DMS 273 (cell line): ENCODE measurements around the gene HOXA9.
A peak's percentile ranks its signal among the peaks of the same experiment; 100 is the strongest.

ENCODE experiments used
- DNase-seq: peaks from one replicate; lab custom pipeline; 2025; ENCODE audit not compliant: unreplicated experiment; lab: John Stamatoyannopoulos, UW

Gene HOXA9

DNA sequence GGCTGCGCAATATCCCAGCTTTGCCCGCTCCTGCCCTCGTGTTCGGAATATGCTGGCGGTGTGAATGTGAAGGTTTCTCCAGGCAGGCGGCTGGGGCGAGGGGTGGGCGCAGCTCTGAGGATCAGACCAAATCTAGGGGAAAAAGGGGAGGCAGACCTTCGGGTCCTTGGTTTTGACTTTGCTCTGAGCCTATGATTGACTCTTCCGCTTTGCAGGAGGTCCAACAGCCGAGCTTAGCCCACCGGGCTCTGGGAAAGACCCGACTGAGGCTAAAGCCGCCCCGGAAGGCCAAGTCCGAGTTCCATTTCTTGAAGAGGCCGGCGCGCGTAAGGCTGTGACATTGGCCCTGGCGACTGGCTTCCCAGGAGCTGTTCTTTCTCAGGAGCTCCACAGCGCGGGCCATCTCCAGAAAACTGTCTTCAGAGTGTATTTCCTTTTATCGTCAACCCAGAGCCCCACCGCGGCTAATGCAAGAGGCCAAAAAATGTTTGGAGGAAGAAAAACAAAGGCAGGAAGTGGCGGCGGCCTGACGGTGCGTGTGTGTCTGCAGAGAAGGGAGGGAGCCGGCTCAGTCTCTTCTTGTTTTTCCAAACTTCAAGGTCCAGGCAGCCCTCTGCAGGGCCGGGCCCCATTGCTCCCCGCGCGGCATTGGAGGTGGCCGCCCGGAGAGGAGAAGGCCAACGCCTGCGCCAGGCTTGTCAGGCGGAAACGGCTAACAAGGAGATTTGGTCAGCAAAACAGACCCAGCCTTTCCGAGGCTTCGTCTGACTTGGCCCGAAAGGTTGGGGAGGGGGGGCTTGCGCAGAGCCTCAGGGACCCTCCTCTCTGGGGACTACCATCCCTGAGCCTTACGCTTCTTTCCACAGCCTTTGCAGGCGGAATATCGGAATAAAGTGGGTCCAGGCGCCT lies 23.3 kb upstream of the HOXA9 start:
- DNase-seq: no peak

DNA sequence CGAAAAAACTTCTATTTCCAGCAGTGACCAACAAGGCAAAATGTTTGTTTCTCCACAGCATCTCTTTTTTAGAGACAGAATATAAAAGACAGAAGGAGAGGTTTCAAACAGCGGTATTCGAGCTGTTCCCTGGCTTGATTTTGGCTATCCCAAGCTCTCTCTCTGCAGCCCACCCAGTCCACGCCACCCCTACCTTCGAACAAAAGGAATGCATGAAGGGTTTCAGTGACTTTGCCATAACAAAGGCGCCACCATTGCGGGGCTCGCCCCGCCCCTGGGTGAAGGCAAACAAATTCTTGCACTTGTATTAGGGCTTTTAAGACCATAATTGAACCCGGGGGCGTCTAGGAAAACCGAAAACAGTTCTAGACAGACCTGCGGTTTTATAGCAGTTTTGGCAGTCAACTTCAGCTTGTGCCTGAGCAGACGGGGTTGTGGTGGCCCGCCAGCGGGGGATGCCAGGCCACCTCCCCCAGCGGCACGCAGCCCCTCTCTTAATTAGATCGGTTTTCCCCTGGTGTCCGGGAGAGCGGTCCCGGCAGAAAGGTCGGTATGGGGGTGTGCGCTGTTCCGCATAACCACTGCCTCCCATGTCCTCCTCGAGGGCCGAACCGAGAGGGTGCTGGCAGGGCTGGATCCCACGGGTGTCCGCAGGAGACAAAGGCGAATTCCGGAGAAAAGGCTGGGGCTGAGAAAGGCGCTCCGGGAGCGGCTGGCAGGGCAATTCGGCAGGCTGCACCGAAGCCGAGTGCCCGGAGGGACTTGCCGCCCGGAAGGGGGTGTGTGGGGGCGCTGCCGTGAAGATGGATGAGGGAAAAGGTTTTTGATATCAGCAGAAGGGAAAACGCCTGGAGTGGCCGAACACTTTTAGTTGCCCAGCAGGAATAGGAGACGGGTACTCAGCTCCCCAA lies 22.4 kb upstream of the HOXA9 start:
- DNase-seq: no peak

DNA sequence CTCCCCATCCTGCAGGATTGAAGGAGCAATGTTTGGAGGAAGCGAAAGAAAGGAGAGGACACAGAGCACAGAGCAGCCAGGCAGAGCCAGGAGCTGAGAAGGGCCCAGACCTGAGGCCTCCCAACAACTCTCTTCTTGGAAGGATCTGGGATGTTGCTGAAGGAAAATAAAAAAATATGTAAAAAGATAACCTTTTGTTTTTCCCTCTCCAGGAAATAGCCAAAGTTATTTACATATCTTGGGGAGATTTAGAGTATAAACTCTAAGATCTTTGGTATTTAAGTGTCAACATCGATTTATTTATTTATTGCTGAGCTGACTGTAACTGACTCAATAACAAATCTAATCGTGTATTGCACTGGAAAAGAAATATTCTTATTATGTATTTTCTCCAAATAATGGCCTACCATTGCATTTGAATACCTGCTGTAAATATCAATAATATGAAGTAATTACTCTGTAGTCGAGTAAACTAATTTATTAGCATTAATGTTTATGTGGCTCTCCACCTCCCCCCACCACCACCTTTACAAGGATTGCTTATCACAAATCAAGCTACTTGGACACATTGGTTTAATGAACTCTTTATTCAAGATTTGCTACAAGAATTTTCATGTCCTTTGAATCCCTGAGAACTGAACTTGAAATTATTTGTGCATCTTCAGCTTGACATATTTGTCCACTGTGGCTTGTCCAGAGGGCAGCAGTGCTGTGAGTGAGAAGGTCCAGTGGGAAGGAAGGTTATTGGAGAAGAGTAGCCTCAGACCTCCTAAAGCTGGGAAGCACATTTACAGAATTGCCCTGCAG lies 21.5 kb upstream of the HOXA9 start:
- DNase-seq: no peak

DNA sequence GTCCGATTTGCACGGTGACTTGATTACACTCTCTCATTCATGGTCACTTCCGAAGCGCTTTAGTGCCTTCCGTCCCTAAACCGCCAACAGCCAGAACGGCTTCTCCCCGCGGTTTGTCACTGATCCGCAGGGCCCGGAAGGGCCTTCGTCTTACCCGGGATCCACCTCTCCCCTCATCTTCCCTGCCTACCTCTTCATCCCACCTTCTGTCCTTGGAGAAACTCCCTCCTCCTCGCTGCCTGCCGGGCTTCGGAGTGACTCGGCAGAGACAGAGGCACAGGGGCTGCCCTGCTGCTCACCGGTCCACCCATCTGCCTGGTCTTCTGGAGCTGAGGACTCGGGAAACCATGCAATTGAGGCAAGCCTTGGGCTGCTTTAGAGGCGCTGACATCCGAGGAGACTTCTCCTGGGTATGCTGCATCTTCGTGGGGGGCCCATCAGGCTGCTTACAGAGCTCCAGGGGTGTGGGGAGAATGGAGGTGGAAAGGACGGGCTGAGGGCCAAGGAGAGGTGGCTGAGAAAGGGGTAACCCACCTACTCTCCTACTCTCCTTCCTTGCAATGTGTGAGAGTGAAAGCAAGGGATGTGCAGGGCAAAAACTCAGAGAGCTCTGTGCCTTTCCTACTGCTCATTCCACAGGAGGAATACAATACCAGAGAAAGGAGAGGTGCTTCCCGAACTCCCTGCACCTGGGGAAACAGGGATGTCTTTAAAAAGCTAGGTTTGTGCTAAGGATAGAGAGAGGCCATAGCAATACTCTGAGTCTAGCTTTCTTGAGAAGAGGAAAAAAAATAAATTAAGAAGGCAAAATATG lies 20.7 kb upstream of the HOXA9 start:
- no peak for DNase-seq

DNA sequence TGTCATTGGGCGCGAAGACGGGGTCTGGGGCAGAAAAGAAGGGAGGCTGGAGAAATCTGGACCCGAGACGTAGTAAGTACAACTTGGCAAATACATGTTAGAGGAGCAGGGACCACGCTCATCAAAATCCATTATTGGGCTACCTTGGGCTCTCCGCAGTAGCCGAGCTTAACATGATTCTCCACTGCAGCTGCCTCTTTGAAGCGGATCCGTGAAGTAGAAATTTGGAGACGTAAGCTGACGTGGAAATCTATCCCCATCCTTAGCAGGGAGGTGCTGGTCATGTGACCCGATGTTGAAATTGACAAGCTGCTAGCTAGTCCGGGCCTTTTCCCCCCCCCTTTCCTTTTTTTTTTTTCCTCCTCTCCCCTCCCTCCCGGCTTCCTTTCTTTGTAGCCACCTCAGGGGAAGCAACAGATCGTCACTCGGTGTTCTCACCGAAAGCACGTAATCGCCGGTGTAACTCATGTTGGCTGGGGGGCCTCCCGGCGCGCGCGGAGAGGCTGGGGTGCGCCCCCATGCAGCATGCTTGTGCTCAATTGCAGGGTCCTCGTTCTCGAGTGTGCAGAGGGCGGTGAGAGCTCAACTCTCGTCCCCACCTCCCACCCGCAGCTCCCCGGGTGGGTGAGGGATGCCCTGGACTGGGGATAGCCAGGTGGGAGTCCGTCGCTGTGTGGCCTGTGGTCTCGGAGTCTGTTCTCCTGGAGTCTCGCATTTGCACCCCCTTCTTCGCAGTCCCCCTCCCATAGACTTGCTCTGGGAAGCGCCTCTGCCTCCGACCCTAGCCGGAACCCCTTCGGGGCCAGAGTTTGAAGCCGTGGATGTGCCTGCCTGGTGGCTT lies 19.9 kb upstream of the HOXA9 start, which contains the start of gene HOXA11:
HOXA11 (minus strand) TSS at position 220 of the 841 bp plus-strand sequence; CDS start at position 132, 88 bp downstream.
- DNase-seq: peak; percentile 57

DNA sequence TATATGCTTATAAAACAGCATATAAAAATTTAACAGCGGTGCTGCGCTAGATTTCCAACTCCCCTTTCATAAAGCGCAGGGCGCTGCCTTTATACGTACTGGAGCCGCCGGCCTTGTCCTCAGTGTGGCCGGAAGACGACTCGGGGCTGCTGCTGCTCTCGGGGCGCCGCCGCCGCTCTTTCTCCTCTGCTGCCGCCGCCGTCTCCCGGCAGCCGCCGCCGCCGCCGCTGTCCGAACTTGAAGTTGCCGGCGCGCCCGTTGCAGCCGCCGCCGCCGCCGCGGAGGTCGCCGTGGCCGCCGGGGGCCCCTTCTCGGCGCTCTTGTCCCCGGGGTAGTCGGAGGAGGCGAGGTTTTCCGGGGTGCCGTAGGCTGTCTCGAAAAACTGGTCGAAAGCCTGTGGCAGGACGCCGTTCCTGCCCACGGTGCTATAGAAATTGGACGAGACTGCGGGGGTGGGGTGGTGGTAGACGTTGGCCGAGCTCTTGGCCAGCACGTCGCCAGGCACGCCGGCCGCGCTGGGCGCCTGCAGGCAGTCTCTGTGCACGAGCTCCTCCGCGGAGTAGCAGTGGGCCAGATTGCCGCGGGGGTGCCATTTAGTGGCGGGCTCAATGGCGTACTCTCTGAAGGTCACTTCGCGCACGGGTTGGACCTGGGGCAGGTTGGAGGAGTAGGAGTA lies 19.1 kb upstream of the HOXA9 start:
- peak; percentile 82 for DNase-seq

DNA sequence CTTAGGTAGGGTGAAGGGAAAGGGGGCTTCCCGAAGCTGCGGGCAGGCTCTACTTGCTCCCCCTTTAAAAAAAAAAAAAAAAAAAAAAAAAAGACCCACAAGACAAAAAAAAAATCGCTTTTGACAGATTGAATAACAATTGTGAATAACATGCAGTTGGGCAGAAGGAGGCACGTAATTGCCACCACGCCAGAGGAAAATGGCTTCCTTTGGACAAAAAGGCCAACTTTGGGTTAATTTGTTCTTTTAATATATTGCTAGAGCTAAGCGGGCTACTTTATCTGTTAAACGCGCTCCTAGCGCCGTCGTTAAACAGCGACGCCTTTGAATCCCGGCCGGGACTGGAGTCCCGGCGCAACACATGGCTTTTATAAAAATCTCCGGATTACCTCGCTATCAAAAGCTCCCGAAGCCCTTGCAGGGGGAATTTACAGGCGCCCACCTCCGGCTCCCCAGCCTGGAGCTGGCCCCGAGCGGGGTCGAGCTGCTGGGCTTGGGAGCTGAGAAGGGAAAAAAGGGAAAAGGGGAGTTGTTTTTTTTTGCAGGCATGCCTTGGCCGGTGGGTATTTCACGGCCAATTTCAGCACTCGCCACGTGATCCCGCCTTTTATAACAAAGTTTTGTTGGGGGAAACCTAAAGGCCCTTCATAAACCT lies 18.5 kb upstream of the HOXA9 start:
- peak; percentile 74 for DNase-seq

DNA sequence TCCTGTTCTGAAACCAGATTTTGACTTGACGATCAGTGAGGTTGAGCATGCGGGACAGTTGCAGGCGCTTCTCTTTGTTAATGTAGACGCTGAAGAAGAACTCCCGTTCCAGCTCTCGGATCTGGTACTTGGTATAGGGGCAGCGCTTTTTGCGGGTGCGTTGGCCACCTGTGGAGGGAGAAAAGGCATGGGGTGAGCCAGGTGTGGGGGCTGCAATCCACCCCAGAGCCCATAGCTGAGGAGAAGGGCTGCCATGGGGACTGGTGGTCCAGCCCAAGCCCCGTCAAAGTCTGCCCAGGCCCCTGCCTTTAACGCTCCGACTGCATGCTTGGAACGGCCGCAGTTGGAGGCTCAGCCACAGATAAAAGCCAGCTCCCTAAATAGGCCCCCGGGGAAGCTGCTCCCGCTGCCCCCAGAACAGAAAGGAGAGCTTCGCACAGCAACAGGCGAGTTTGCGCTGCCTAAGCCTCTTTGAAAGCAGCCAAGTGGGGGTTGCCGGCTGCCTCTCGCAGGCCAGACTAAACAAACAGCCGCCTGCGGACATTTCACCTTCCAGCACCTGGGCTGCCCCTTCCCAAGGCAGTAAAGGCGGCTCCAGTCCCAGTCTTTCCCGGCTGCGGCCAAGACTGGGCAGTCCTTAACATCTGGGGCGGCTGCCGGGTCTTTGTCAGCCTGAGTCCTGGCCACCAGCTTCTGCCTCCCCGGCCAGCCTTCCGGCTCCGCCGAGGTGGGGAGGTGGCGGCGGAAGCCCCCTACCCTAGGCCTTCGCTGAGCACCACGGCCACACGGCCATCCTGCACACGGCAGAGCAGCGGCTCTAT lies 17.7 kb upstream of the HOXA9 start:
- DNase-seq: no peak

DNA sequence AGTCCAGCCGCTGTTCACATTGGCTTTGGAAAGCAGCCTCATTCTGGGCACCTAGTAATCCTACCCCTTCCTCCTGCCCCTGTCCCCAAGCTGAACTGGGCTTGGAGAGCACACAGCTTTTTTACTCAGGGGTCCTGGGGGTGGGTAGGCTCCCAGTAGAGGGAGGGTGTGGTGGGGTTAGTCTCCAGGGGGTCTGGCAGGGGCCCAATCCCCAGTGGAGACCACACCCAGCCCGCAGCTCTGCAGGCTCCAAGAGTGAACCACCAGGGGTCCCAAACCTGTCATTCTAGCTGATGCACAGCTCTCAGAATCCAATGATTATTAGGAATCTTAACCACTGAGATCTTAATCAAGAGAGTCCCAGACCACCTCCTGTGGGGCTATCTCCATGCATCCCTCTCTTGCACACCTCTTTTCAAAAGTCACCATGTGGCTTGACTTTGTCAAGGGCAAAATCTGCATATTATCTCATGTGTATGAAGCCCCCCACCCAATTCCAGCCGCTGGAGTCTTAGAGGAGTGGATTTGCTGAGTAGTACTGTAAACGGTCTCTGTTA lies 17.0 kb upstream of the HOXA9 start:
- no peak for DNase-seq

DNA sequence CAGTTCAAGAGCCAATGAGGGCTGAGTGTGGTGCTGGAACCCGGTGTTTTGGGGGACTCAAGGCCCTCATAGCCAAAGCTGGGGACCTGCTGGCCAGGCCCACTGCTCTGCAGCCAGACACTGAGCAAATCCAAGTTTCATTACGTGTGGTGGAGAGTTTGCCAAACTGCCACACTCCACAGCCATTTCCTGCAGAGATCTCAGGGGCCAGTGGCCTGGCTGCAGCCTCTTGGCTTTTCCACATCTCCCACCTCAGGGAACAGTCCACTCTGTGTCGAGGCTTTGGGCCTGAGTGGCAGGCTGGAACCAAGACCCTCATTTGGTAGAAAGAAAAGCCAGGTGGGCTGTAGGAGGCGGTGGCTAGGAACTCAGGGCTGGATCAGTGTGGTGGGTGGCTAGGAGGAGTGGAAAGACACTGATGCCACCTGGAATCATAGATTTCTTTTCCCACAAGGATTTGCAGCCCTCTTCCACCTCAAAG lies 16.5 kb upstream of the HOXA9 start:
- no peak for DNase-seq

DNA sequence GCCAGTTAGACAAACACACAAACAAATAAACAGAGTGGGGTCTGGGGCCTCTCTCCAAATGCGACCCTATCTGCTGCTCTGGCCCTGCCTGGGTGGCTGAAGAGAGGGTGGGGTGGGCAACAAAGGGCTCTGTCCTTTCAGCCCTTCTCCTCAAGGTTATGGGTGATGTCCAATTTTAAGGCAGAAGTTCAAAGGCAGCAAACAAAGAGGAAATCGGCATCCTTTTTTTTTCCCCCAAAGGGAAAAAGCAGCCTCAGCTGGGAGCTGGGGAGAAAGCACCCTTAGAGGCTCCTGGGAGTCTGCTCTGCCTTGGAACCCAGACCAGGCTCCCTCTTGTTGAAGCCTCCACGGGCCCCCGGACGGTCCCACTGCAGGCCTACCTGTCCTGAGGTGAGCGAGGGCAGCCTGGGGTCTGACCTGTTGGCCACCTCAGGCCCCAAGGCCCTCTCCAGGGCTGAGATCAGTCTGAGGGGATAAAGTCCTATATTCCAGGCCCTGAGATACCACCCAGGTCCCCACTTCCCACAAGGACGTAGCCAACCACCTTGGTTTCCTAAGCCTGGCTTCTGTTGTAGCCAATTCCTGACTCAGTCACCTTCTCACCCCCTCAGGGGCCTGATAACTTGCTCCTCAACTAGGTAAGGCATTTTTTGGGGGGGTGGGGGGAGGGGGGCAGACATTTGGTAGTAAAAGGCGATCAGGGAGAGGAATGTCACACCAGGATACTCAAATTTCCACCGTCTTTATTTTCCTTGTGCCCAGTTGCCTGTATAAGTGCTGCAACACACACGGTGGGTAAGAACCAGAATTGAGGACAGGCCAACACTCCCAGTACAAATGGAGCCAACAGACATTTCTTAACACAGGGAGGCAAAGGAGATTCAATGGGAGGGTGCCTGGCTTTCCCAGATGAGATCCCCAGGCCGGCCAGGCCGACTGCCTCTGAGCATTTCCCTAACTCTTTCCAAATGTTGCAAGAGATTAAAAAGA lies 15.4 kb upstream of the HOXA9 start:
- no peak for DNase-seq

DNA sequence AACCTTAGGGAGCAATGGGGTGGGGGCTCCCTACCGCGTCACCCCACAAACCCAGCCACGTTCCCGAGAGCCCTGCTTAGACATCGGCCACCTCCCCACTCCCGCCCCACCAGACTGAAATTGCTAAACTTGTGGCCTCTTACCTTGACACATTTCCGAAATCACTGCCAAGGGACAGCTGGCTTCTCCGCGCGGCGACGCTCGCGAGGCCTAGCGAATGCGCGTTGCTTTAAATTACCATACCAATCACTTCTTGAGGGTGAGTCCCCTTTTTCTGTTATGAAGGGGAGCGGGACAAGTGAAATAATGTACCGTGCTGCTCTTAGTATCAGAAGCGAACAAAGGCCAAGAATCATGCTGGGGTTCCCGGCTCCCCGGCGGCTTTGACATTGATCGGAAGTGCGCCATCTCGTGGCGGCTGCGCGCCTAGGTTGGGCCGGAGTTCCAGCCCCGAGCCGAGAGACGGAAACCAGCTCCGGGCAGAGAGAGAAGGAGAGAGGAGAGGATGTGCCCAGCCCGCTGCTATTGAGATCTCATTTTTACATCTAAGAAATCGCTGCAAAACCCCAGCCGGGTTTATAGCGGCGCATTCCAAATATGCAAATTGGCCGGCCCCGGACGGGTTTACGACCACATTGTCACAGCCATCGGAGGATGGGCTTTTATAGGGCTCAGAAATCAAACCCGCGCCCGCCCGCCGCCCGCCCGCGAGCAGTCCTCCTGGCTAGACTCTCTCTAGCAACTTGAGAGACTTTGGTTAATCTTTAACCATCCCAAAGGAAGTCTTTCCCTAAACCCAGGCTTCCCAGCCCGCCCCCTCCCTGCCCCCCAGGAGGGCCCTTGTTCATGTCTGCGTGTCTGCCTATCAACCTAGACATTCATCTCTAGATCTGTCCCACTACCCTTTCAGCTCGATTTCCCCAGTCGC lies 14.4 kb upstream of the HOXA9 start:
- peak; percentile 94 for DNase-seq

DNA sequence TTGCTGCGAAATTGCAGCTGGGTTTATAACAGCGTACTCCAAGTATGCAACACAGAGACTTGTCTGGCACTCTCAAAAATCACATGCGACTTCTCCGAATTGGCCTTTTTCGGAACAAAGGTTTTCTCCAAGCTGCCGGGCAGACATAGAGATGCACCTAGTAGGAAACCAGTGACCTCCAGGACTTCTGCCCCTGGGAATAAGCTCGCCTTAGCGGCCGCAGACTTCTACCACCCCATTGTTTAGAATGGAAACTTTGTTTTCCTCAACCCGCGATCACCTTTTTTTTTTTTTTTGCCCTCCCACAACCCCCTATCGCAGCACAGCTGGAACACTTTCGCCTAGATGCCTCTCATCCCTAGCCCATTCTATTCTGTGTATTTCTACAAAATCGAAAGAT lies 13.7 kb upstream of the HOXA9 start:
- no peak for DNase-seq

DNA sequence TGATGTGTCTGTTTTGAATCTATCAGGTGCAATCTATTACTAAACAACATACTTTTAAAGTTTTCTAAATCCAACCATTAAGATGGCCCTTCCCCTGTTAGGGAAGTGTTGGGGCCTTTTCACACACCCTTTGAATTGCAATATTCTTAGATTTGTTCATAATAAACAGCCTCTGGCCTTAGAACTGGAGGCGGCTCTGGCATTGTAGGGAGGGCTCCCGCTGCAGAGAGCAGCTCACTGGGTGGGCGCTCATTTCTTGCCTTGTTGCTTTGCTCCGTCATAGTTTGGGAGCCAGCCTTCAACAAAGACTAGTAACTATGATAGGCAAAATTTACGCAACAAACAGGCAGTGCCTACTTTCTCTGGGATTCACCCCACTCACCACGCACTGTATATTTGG lies 13.0 kb upstream of the HOXA9 start:
- DNase-seq: no peak
